Measurements from ENCODE around the gene KAT5.

GRCh38 chr11:65727865-65728264 lies 15.8 kb downstream of the KAT5 start:
- no peak for TF ChIP-seq POLR2A (IDR thresholded peaks at IDR 0.05)
- no peak for TF ChIP-seq CTCF (IDR thresholded peaks at IDR 0.05)

Data from prostate gland (tissue), 2 donors.